Right cardiac atrium (tissue), 5 donors: ENCODE data around the gene PLSCR4. TPM values are rescaled to one million over a fixed set of nuclear protein-coding genes. Genes with fewer than 3 reads are reported as not detected.
A peak's percentile ranks its signal among the peaks of the same experiment; 100 is the strongest.

Experiments used
- ATAC-seq, 2 donors: fragments of 200-7000 bp; cut with Tn5 transposase; one replicate each; pipeline versions ENCODE4 v1.8.0 to v1.9.1; 2020; ENCODE audit warnings: moderate library complexity in 2 of 2, mild to moderate bottlenecking in 1 of 2
- DNase-seq, 3 donors: peaks; one replicate each; pipeline ENCODE4 v3.0.0-alpha.2; 2020
- H3K27ac ChIP-seq: one replicate; pipeline ENCODE4 v1.5.1; 2013; ENCODE audit warnings: mild to moderate bottlenecking, low read length, control low read depth, moderate library complexity
- H3K27me3 ChIP-seq: one replicate; pipeline ENCODE4 v1.6.1; 2013; ENCODE audit not compliant: control insufficient read depth, insufficient read depth
- H3K4me1 ChIP-seq: one replicate; pipeline ENCODE4 v1.6.1; 2013; ENCODE audit warnings: low read length; ENCODE audit not compliant: control insufficient read depth, insufficient read depth
- H3K4me3 ChIP-seq: one replicate; pipeline ENCODE4 v1.5.1; 2013; ENCODE audit warnings: low read length, control low read depth
- H3K9me3 ChIP-seq: one replicate; pipeline ENCODE4 v1.6.1; 2013; ENCODE audit warnings: low read length; ENCODE audit not compliant: control insufficient read depth
- WGBS: extraction: QIAGEN DNeasy Blood & Tissue Kit; methylation state at CpG from one replicate; pipeline ENCODE4 v1.1.7; 2013; 5-methylcytosine and 5-hydroxymethylcytosine counted together
- intact Hi-C, 4 donors: fragments of 100-400 bp; cut with DNase I; formaldehyde crosslinking; loops; one replicate each; pipeline versions ENCODE4 v1.11.0 to v1.14.0; 2022 to 2023
- polyA plus RNA-seq: library from polyadenylated mRNA; stranded (reverse); fragments of 200-250 nt; gene quantifications from one replicate; pipeline ENCODE4 v1.2.3, GENCODE V29; 2013
- total RNA-seq, 4 donors: library from RNA; stranded (reverse); fragmentation: NEBNext Ultra II Directional; extraction: Animal tissue kit (Norgen Biotek cat#: 25700); gene quantifications; one replicate each; pipeline ENCODE4 v1.2.1, GENCODE V29; 2021
- donor health status: healthy with polysubstance abuse.
- donor health status: DM: no; HTN: yes; CAD: no.
- donor health status: DM: no; HTN: no; CAD: no.
- donor health status: DM: no; HTN: yes; CAD: no; lungs with severe emphysema.
- donor health status: DM: yes; HTN: yes; CAD: no.

PLSCR4 gene
- total and polyA plus RNA-seq, 5 donors, result 16.7 to 35.6 (median 28.4) TPM

GRCh38 chr3:146160964-146161662 is 89.8 kb downstream of the PLSCR4 start, which contains the start of gene PLOD2:
Gene PLOD2, minus strand, starts transcription at chr3:146161184. Its CDS starts 195 bp downstream, at chr3:146160989.
- ATAC-seq, result peak; percentile 89 to 90
- Histone ChIP-seq H3K4me1 (no peaks in the 10 kb centered on the region), H3K27me3 (no peaks in the 10 kb centered on the region), H3K4me3 (peak within 1 kb of the TSS; percentile 74), H3K27ac (peak within 1 kb of the TSS; percentile 98), H3K9me3 (no peaks in the 10 kb centered on the region)
- WGBS, result under 1% methylated on average over 74 of the region's 74 CpGs
- DNase-seq, result peak; percentile 84 to 92 (median 92)
- intact Hi-C loops, result no loop called here

- no peaks in the 10 kb centered on the region for H3K27me3 ChIP-seq
- WGBS, result under 1% methylated on average over 35 of the region's 35 CpGs
- H3K4me1 ChIP-seq, result no peaks in the 10 kb centered on the region
- peak overlapping the region; percentile 74 for H3K4me3 ChIP-seq
- DNase-seq (peak; percentile 67 to 79 (median 74)), ATAC-seq (peak; percentile 64 to 81)
- intact Hi-C loops, result no loop called here
- H3K27ac ChIP-seq, result peak overlapping the region; percentile 98
- no peaks in the 10 kb centered on the region for H3K9me3 ChIP-seq
Observed at GRCh38 chr3:146160321-146160963, 90.5 kb downstream of the PLSCR4 start.

GRCh38 chr3:146159616-146160320 is 91.1 kb downstream of the PLSCR4 start:
- Histone ChIP-seq H3K27ac (peak overlapping the region; percentile 98), H3K9me3 (no peaks in the 10 kb centered on the region), H3K4me1 (no peaks in the 10 kb centered on the region), H3K4me3 (peak overlapping the region; percentile 74), H3K27me3 (no peaks in the 10 kb centered on the region)
- ATAC-seq, result no peak
- 3% methylated on average over 7 of the region's 7 CpGs for WGBS
- intact Hi-C loops, result no loop called here
- no peak for DNase-seq

- peak overlapping the region; percentile 86 for H3K27ac ChIP-seq
- peak overlapping the region; percentile 74 for H3K4me3 ChIP-seq
- DNase-seq (no peak), ATAC-seq (no peak)
- H3K9me3 ChIP-seq, result no peaks in the 10 kb centered on the region
- no peaks in the 10 kb centered on the region for H3K4me1 ChIP-seq
- intact Hi-C loops, result no loop called here
- 33% methylated on average over 4 of the region's 4 CpGs for WGBS
- H3K27me3 ChIP-seq, result no peaks in the 10 kb centered on the region
Observed at GRCh38 chr3:146159037-146159436, 91.9 kb downstream of the PLSCR4 start.

GRCh38 chr3:146157325-146158060 is 93.4 kb downstream of the PLSCR4 start:
- WGBS, result 24% methylated on average over 2 of the region's 2 CpGs
- Histone ChIP-seq H3K9me3 (no peaks in the 10 kb centered on the region), H3K4me3 (peak overlapping the region; percentile 74), H3K4me1 (peaks cover 2% of the 10 kb centered on the region), H3K27ac (peak overlapping the region; percentile 75), H3K27me3 (no peaks in the 10 kb centered on the region)
- intact Hi-C loops, result no loop called here
- ATAC-seq (no peak), DNase-seq (no peak)

GRCh38 chr3:146156666-146157314 is 94.1 kb downstream of the PLSCR4 start:
- H3K4me1 ChIP-seq, result peaks cover 2% of the 10 kb centered on the region
- intact Hi-C loops, result no loop called here
- 26% methylated on average over 3 of the region's 3 CpGs for WGBS

GRCh38 chr3:146156095-146156494 is 94.8 kb downstream of the PLSCR4 start:
- peak overlapping the region; percentile 46 for H3K4me3 ChIP-seq
- no peaks in the 10 kb centered on the region for H3K9me3 ChIP-seq
- H3K27me3 ChIP-seq, result no peaks in the 10 kb centered on the region
- H3K27ac ChIP-seq, result peak overlapping the region; percentile 99
- intact Hi-C loops, result no loop called here
- peak in 2 of 3 donors; percentile 28 to 37 for DNase-seq
- ATAC-seq, result no peak
- 15% methylated on average over 4 of the region's 4 CpGs for WGBS
- H3K4me1 ChIP-seq, result peaks cover 2% of the 10 kb centered on the region

More at GRCh38 chr3:146156666-146157314, 94.1 kb downstream of the PLSCR4 start:
- no peaks in the 10 kb centered on the region for H3K9me3 ChIP-seq
- H3K27ac ChIP-seq, result peak overlapping the region; percentile 94
- DNase-seq (no peak), ATAC-seq (no peak)
- H3K4me3 ChIP-seq, result peak overlapping the region; percentile 46
- H3K27me3 ChIP-seq, result no peaks in the 10 kb centered on the region

GRCh38 chr3:146154995-146155394 is 95.9 kb downstream of the PLSCR4 start:
- Histone ChIP-seq H3K27me3 (no peaks in the 10 kb centered on the region), H3K27ac (peak overlapping the region; percentile 75), H3K4me3 (no peak overlapping the region), H3K4me1 (peaks cover 2% of the 10 kb centered on the region), H3K9me3 (no peaks in the 10 kb centered on the region)
- intact Hi-C loops, result no loop called here
- WGBS, result 48% methylated on average over 2 of the region's 2 CpGs
- peak; percentile 41 to 54 for ATAC-seq
- DNase-seq, result no peak

GRCh38 chr3:146154316-146154715 is 96.6 kb downstream of the PLSCR4 start:
- intact Hi-C loops, result no loop called here
- H3K9me3 ChIP-seq, result no peaks in the 10 kb centered on the region
- no peak overlapping the region for H3K27ac ChIP-seq
- H3K4me1 ChIP-seq, result peaks cover 2% of the 10 kb centered on the region
- ATAC-seq (no peak), DNase-seq (no peak)
- no peak overlapping the region for H3K4me3 ChIP-seq
- H3K27me3 ChIP-seq, result no peaks in the 10 kb centered on the region
- 96% methylated on average over 1 of the region's 1 CpG for WGBS

GRCh38 chr3:146153429-146153828 is 97.5 kb downstream of the PLSCR4 start:
- ATAC-seq, result peak in 1 of 2 donors; percentile 13
- Histone ChIP-seq H3K27ac (peak overlapping the region; percentile 23), H3K9me3 (no peaks in the 10 kb centered on the region), H3K4me1 (peaks cover 2% of the 10 kb centered on the region), H3K27me3 (no peaks in the 10 kb centered on the region), H3K4me3 (no peak overlapping the region)
- DNase-seq, result no peak
- intact Hi-C loops, result no loop called here
- WGBS, result 60% methylated on average over 4 of the region's 4 CpGs
